H1 (cell line): Measurements from ENCODE around the gene GPR160. TPM values are rescaled to one million over a fixed set of nuclear protein-coding genes. Genes with fewer than 3 reads are reported as not detected.

ENCODE experiments used
- CTCF ChIA-PET: fragments of 300-600 bp; sonication (Branson Sonifier 250); formaldehyde crosslinking; loops from one replicate; lab custom pipeline; 2021; ENCODE audit not compliant: partially characterized antibody; lab: Charles Lee
- POLR2A ChIA-PET: fragments of 300-600 bp; sonication (Branson Sonifier 250); formaldehyde crosslinking; loops from one replicate; lab custom pipeline; 2021; ENCODE audit warnings: inconsistent platforms; ENCODE audit not compliant: partially characterized antibody; lab: Charles Lee
- DNase-seq, 2 experiments: peaks; one replicate each; pipeline versions ENCODE4 v3.0.0 to v3.0.0-alpha.2; 2010 to 2022; ENCODE audit warnings: low spot score in 2 of 2, low read depth in 1 of 2, mixed read lengths in 1 of 2
- FAIRE-seq: peaks from 2 replicates; lab custom pipeline; 2011; peaks lifted over from hg19 to GRCh38; lab: Jason Lieb, UNC
- H2AFZ ChIP-seq: 2 replicates; pipeline ENCODE4 v1.8.1; 2012; ENCODE audit warnings: low read length, inconsistent platforms
- H2AK5ac ChIP-seq: 2 replicates; pipeline ENCODE4 v1.6.1; 2013; ENCODE audit warnings: low read depth, low read length
- H2BK120ac ChIP-seq: replicated peaks from 2 replicates; pipeline ENCODE3; 2013; ENCODE audit warnings: low read depth, low read length, inconsistent platforms
- H2BK12ac ChIP-seq: 2 replicates; pipeline ENCODE4 v1.6.1; 2013; ENCODE audit warnings: low read depth, low read length
- H2BK15ac ChIP-seq: 2 replicates; pipeline ENCODE4 v1.6.1; 2013; ENCODE audit warnings: low read length
- H2BK20ac ChIP-seq: 2 replicates; pipeline ENCODE4 v1.6.1; 2013; ENCODE audit warnings: low read length
- H2BK5ac ChIP-seq: 2 replicates; pipeline ENCODE4 v1.6.1; 2013; ENCODE audit warnings: low read depth, low read length
- H3K14ac ChIP-seq: 2 replicates; pipeline ENCODE4 v1.6.1; 2013; ENCODE audit warnings: inconsistent platforms; ENCODE audit not compliant: insufficient read length
- H3K18ac ChIP-seq: 2 replicates; pipeline ENCODE4 v1.6.1; 2013; ENCODE audit warnings: low read length; ENCODE audit errors: extremely low read depth
- H3K23ac ChIP-seq: 2 replicates; pipeline ENCODE4 v1.6.1; 2013; ENCODE audit warnings: inconsistent platforms; ENCODE audit not compliant: insufficient read length
- H3K23me2 ChIP-seq: 2 replicates; pipeline ENCODE4 v1.6.1; 2013; ENCODE audit warnings: low read depth, low read length
- H3K27ac ChIP-seq: 2 replicates; pipeline ENCODE4 v1.6.1; 2011; ENCODE audit warnings: low read depth, low read length, inconsistent platforms
- H3K27me3 ChIP-seq, 4 experiments: replicated peaks in 1 of 4; 1 replicate in 1 of 4; 2 replicates in 3 of 4; pipeline versions ENCODE4 v1.6.1 to v1.8.1; 2011 to 2013; ENCODE audit warnings: low read length in 3 of 4, mild to moderate bottlenecking in 3 of 4, inconsistent platforms in 2 of 4, mixed read lengths in 2 of 4, moderate library complexity in 1 of 4; ENCODE audit not compliant: control insufficient read depth in 3 of 4, insufficient read depth in 3 of 4; ENCODE audit errors: extremely low read depth in 1 of 4
- H3K36me3 ChIP-seq, 4 experiments: 2 replicates each; pipeline versions ENCODE4 v1.6.1 to v1.8.1; 2011 to 2013; ENCODE audit warnings: mild to moderate bottlenecking in 4 of 4, low read length in 3 of 4, moderate library complexity in 2 of 4, control low read depth in 1 of 4, inconsistent platforms in 1 of 4; ENCODE audit not compliant: insufficient read depth in 4 of 4, control insufficient read depth in 2 of 4
- H3K4ac ChIP-seq: replicated peaks from 2 replicates; pipeline ENCODE3; 2013; ENCODE audit warnings: low read length, low read depth, mixed read lengths, inconsistent platforms; ENCODE audit not compliant: insufficient read length
- H3K4me1 ChIP-seq, 4 experiments: replicated peaks in 1 of 4; 1 replicate in 1 of 4; 2 replicates in 3 of 4; pipeline versions ENCODE4 v1.6.1 to v1.8.1; 2011 to 2013; ENCODE audit warnings: low read length in 3 of 4, inconsistent platforms in 2 of 4, mixed read lengths in 1 of 4; ENCODE audit not compliant: insufficient read depth in 4 of 4, control insufficient read depth in 3 of 4
- H3K4me2 ChIP-seq, 2 experiments: 2 replicates each; pipeline versions ENCODE4 v1.6.1 to v1.8.1; 2011 to 2013; ENCODE audit warnings: low read depth in 2 of 2, low read length in 2 of 2, control low read depth in 1 of 2, inconsistent platforms in 1 of 2, mild to moderate bottlenecking in 1 of 2; ENCODE audit not compliant: insufficient read depth in 1 of 2
- H3K4me3 ChIP-seq, 4 experiments: fragments of 200-600, 300-600 bp in 1 of 4; sonication (generic), shearing (Covaris generic), sonication (Bioruptor Twin) in 1 of 4; 2 replicates each; pipeline versions ENCODE4 v1.5.1 to v1.8.1; 2011 to 2016; ENCODE audit warnings: low read length in 4 of 4, low read depth in 3 of 4, control low read depth in 2 of 4, inconsistent platforms in 2 of 4, mild to moderate bottlenecking in 2 of 4, mixed read lengths in 1 of 4, moderate library complexity in 1 of 4; ENCODE audit not compliant: insufficient read depth in 2 of 4; ENCODE audit errors: extremely low read depth in 1 of 4
- H3K56ac ChIP-seq: replicated peaks from 2 replicates; pipeline ENCODE3; 2013; ENCODE audit warnings: low read depth, mild to moderate bottlenecking, mixed read lengths, low read length, inconsistent platforms; ENCODE audit not compliant: insufficient read length
- H3K79me1 ChIP-seq: 2 replicates; pipeline ENCODE4 v1.6.1; 2013; ENCODE audit warnings: low read depth, low read length, control low read depth
- H3K79me2 ChIP-seq, 2 experiments: 2 replicates each; pipeline versions ENCODE4 v1.6.1 to v1.8.1; 2012 to 2013; ENCODE audit warnings: low read length in 2 of 2, mild to moderate bottlenecking in 2 of 2, inconsistent platforms in 1 of 2; ENCODE audit not compliant: insufficient read depth in 2 of 2, control insufficient read depth in 1 of 2
- H3K9ac ChIP-seq, 4 experiments: replicated peaks in 1 of 4; 1 replicate in 1 of 4; 2 replicates in 3 of 4; pipeline versions ENCODE4 v1.6.1 to v1.8.1; 2011 to 2013; ENCODE audit warnings: low read depth in 3 of 4, low read length in 3 of 4, control low read depth in 2 of 4, mild to moderate bottlenecking in 2 of 4, moderate library complexity in 2 of 4, inconsistent platforms in 1 of 4; ENCODE audit errors: extremely low read depth in 1 of 4
- H3K9me3 ChIP-seq, 2 experiments: 2 replicates each; pipeline versions ENCODE4 v1.6.1 to v1.8.1; 2012 to 2013; ENCODE audit warnings: mild to moderate bottlenecking in 2 of 2, moderate library complexity in 2 of 2, control low read depth in 1 of 2, inconsistent platforms in 1 of 2, low read depth in 1 of 2, low read length in 1 of 2, mixed read lengths in 1 of 2; ENCODE audit not compliant: insufficient read depth in 2 of 2
- H4K20me1 ChIP-seq, 2 experiments: replicated peaks in 1 of 2; 2 replicates each; pipeline versions ENCODE3 to v1.8.1; 2011 to 2013; ENCODE audit warnings: inconsistent platforms in 2 of 2, low read length in 2 of 2, mild to moderate bottlenecking in 1 of 2; ENCODE audit not compliant: insufficient read depth in 2 of 2, control insufficient read depth in 1 of 2
- H4K5ac ChIP-seq: 2 replicates; pipeline ENCODE4 v1.6.1; 2013; ENCODE audit warnings: low read length, low read depth, mixed read lengths, inconsistent platforms; ENCODE audit not compliant: insufficient read length
- H4K8ac ChIP-seq: 2 replicates; pipeline ENCODE4 v1.8.0; 2013; ENCODE audit warnings: mild to moderate bottlenecking, moderate library complexity, low read length, inconsistent platforms; ENCODE audit not compliant: insufficient read depth; ENCODE audit errors: extremely low read depth
- H4K91ac ChIP-seq: replicated peaks from 2 replicates; pipeline ENCODE3; 2013; ENCODE audit warnings: low read length, mixed read lengths, inconsistent platforms; ENCODE audit not compliant: insufficient read length
- ATF3 ChIP-seq: IDR thresholded peaks from 2 replicates; pipeline ENCODE4 v1.6.1; 2011; ENCODE audit warnings: low read depth, mild to moderate bottlenecking, low read length; ENCODE audit not compliant: insufficient read depth
- CBX5 ChIP-seq: fragments of 300-800, 300-1000 bp; sonication (generic); IDR thresholded peaks from 2 replicates; pipeline ENCODE4 v1.7.1; 2016; ENCODE audit warnings: antibody characterized with exemption, low read length, low read depth
- CBX8 ChIP-seq: fragments of 300-800, 300-1000 bp; sonication (generic); IDR thresholded peaks from 2 replicates; pipeline ENCODE4 v1.7.1; 2016; ENCODE audit warnings: low read depth, low read length, borderline replicate concordance
- CEBPB ChIP-seq: IDR thresholded peaks from 2 replicates; pipeline ENCODE4 v1.6.1; 2012; ENCODE audit warnings: low read depth, low read length
- CHD1 ChIP-seq: IDR thresholded peaks from 2 replicates; pipeline ENCODE4 v1.6.1; 2012; ENCODE audit warnings: low read depth, low read length, improper control_type of control experiment
- CTBP2 ChIP-seq: IDR thresholded peaks from 2 replicates; pipeline ENCODE4 v1.7.0; 2011; ENCODE audit warnings: borderline replicate concordance, mild to moderate bottlenecking, moderate library complexity, mixed read lengths, low read length; ENCODE audit not compliant: insufficient read depth, insufficient read length
- FOSL1 ChIP-seq: IDR thresholded peaks from 2 replicates; pipeline ENCODE4 v1.6.1; 2011; ENCODE audit warnings: mild to moderate bottlenecking, low read depth, low read length, moderate library complexity; ENCODE audit not compliant: insufficient read depth
- GTF2F1 ChIP-seq: IDR thresholded peaks from 2 replicates; pipeline ENCODE4 v1.6.1; 2012; ENCODE audit warnings: low read depth, low read length, improper control_type of control experiment, borderline replicate concordance
- RAD21 ChIP-seq, 2 experiments: IDR thresholded peaks in 1 of 2; conservative IDR thresholded peaks in 1 of 2; 2 replicates each; pipeline ENCODE4 v1.6.1; 2011; ENCODE audit warnings: low read depth in 2 of 2, low read length in 2 of 2, improper control_type of control experiment in 1 of 2, inconsistent platforms in 1 of 2, mild to moderate bottlenecking in 1 of 2, moderate library complexity in 1 of 2
- TAF1 ChIP-seq: IDR thresholded peaks from 2 replicates; pipeline ENCODE4 v1.6.1; 2011; ENCODE audit warnings: mild to moderate bottlenecking, low read depth, low read length
- TEAD4 ChIP-seq: IDR thresholded peaks from 2 replicates; pipeline ENCODE4 v1.6.1; 2012; ENCODE audit warnings: low read depth, low read length, inconsistent platforms, mixed read lengths
- WGBS, 2 experiments: shearing (Covaris generic) in 1 of 2; methylation state at CpG; one replicate each; pipeline versions ENCODE4 v1.1.6 to v1.1.7; 2013 to 2015; ENCODE audit warnings: low lambda C conversion rate in 2 of 2, mixed read lengths in 2 of 2, inconsistent platforms in 1 of 2, low coverage in 1 of 2, missing lambda C conversion rate in 1 of 2; ENCODE audit not compliant: insufficient replicate concordance in 2 of 2, insufficient coverage in 1 of 2, insufficient read length in 1 of 2; ENCODE audit errors: extremely low coverage in 1 of 2, missing lambda C conversion rate in 1 of 2; 5-methylcytosine and 5-hydroxymethylcytosine counted together
- polyA plus RNA-seq, 7 experiments: library from polyadenylated mRNA; depleted of rRNA in 3 of 7; stranded (reverse) in 5 of 7; unstranded in 2 of 7; fragments of >200 nt in 5 of 7; fragments of 200-250 nt in 2 of 7; gene quantifications; 1 replicate in 5 of 7; 2 replicates in 1 of 7; 4 replicates in 1 of 7; pipeline versions ENCODE4 v1.2.1 to v1.2.3, GENCODE V29; 2011 to 2013; ENCODE audit warnings: missing spikeins in 2 of 7, mixed read lengths in 2 of 7
- total RNA-seq: library from RNA; stranded (reverse); fragmentation: NEBNext Ultra II Directional; extraction: Animal tissue kit (Norgen Biotek cat#: 25700); gene quantifications from 2 replicates; pipeline ENCODE4 v1.2.1, GENCODE V29; 2021

The GPR160 gene
- total and polyA plus RNA-seq, 2 of the 8 experiments (the other 6 are each of a cell fraction or from before 2014, with no cell fraction given): 14.3 to 16.6 TPM

GRCh38 chr3:170049146-170050000, 11.6 kb downstream of the GPR160 start:
- H2AK5ac ChIP-seq: no peak overlapping the region
- no peak overlapping the region for H3K23ac ChIP-seq
- no peaks in the 10 kb centered on the region for H3K36me3 ChIP-seq
- no peak overlapping the region for H2AFZ ChIP-seq
- H3K79me2 ChIP-seq: no peaks in the 10 kb centered on the region; a peak in 2 of 4 replicates
- no peak overlapping the region for H4K8ac ChIP-seq
- ChIA-PET POLR2A (interaction anchor here (0.6 to 2.1 kb wide), 5 partner anchors 9 to 82 kb away, joined by 3 to 6 read pairs (median 3); partner anchors contain the start of gene SEC62), CTCF (interaction anchor here (0.6 to 1.3 kb wide), 5 partner anchors 9 to 769 kb away, joined by 3 to 6 read pairs (median 3); no protein-coding TSS in a partner anchor)
- no peak for FAIRE-seq
- no peak overlapping the region for H2BK5ac ChIP-seq
- no peak overlapping the region for H3K18ac ChIP-seq
- no peak overlapping the region for H4K5ac ChIP-seq
- no peak overlapping the region for H2BK120ac ChIP-seq
- no peak overlapping the region for H3K56ac ChIP-seq
- H4K91ac ChIP-seq: no peak overlapping the region
- no peak overlapping the region for H2BK12ac ChIP-seq
- H3K14ac ChIP-seq: no peak overlapping the region
- H3K23me2 ChIP-seq: no peaks in the 10 kb centered on the region
- H3K9ac ChIP-seq: no peak overlapping the region
- WGBS, 2 experiments: 88% methylated on average over 10 of the region's 10 CpGs; no CpG with 5 or more reads in 1 of the 2 experiments
- peaks cover 0 to 3% (median 0%) of the 10 kb centered on the region in 4 experiments; a peak in 1 of 7 replicates for H3K4me1 ChIP-seq
- no peak overlapping the region for H3K4me3 ChIP-seq
- peaks cover 0 to 2% of the 10 kb centered on the region in 2 experiments for H4K20me1 ChIP-seq
- no peak overlapping the region; the same call in 1 of the 2 replicates for H2BK15ac ChIP-seq
- no peaks in the 10 kb centered on the region for H3K27me3 ChIP-seq
- DNase-seq: peak in 1 of 2 experiments; percentile 42
- no peak overlapping the region for H3K4me2 ChIP-seq
- no peak overlapping the region for H3K27ac ChIP-seq
- no peak overlapping the region for H3K4ac ChIP-seq
- H3K9me3 ChIP-seq: no peaks in the 10 kb centered on the region
- H3K79me1 ChIP-seq: peaks cover 3% of the 10 kb centered on the region
- H2BK20ac ChIP-seq: no peak overlapping the region
- TF ChIP-seq CEBPB: no peak
- no peak for TF ChIP-seq GTF2F1
- TF ChIP-seq ATF3: no peak
- TF ChIP-seq CBX8: no peak
- no peak for TF ChIP-seq RAD21 (IDR thresholded peaks at IDR 0.05 in 1 of 2, conservative IDR thresholded peaks at IDR 0.05 in 1 of 2; ENCODE audit: low read depth in 2 of 2, low read length in 2 of 2)
- TF ChIP-seq CHD1: no peak
- no peak for TF ChIP-seq FOSL1
- TF ChIP-seq TEAD4: no peak
- no peak for TF ChIP-seq CBX5
- no peak for TF ChIP-seq TAF1
- no peak for TF ChIP-seq CTBP2
